AG04449 (cell line): Measurements from ENCODE around the gene BAHD1.

ENCODE experiments used
- CTCF ChIA-PET: fragments of 350-600 bp; formaldehyde crosslinking; extraction: SDS; loops from one replicate; lab custom pipeline; 2021; ENCODE audit warnings: antibody characterized with exemption; lab: Yijun Ruan, JAX
- POLR2A ChIA-PET: fragments of 400-600, 350-600 bp; formaldehyde crosslinking; extraction: SDS; loops from one replicate; lab custom pipeline; 2020; ENCODE audit warnings: antibody characterized with exemption, inconsistent platforms; lab: Yijun Ruan, JAX
- DNase-seq: peaks from one replicate; pipeline ENCODE4 v3.0.0-alpha.2; 2010; ENCODE audit warnings: low read depth, low spot score
- H3K4me3 ChIP-seq: 2 replicates; pipeline ENCODE4 v1.5.1; 2011; ENCODE audit warnings: low read depth, mild to moderate bottlenecking, control low read depth, low read length
- TF ChIP-seq, protein P1 (sequence below): IDR thresholded peaks from one replicate; pipeline ENCODE4 v1.5.1; 2011; ENCODE audit warnings: mild to moderate bottlenecking, moderate library complexity, low read length, control low read depth, inconsistent platforms; ENCODE audit not compliant: insufficient read depth; ENCODE audit errors: missing control alignments

Gene BAHD1

DNA sequence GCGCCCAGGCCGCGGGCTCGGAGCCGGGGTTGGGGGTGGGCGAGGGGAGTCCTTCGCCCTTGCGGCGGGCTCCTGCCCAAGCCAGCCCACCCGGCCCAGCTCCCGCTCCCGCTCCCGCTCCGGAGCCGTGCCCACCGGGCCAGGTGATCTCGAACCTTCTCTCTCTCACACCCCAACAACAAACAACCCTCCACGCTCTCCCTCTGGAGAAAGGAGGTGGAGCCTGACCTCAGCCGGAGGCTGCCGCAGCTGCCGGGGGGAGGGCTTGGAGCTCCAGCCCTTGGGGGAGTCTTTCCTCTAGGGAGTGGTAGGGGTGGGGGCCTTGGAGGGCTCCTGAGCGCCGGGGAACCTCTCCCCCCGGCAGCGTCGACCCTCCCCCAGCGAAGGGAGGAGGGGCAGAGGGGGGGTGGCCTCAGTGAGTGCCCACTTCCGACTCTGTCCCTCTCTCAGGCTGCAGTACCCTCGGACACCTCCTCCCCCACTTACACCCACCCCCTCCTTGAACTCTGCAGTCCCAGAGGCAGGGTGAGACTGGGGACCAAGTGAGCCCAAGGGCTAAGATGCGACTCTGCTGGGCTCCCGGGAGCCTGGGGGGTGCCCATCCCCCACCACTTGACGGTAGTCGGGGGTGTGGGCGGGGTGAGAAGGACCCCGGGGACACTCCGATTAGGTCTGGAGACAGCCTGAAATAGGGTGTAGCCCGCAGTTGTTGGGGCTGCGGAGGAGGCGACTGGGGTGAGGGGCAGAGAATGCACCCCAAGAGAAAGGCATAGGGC lies 4.4 kb upstream of the BAHD1 start:
- CTCF ChIA-PET = interaction anchor here (0.7 to 2.0 kb wide), 5 partner anchors 14 to 219 kb away, joined by 3 to 9 read pairs (median 5); no protein-coding TSS in a partner anchor
- POLR2A ChIA-PET = no interaction called here
- TF ChIP-seq, protein P1, sequence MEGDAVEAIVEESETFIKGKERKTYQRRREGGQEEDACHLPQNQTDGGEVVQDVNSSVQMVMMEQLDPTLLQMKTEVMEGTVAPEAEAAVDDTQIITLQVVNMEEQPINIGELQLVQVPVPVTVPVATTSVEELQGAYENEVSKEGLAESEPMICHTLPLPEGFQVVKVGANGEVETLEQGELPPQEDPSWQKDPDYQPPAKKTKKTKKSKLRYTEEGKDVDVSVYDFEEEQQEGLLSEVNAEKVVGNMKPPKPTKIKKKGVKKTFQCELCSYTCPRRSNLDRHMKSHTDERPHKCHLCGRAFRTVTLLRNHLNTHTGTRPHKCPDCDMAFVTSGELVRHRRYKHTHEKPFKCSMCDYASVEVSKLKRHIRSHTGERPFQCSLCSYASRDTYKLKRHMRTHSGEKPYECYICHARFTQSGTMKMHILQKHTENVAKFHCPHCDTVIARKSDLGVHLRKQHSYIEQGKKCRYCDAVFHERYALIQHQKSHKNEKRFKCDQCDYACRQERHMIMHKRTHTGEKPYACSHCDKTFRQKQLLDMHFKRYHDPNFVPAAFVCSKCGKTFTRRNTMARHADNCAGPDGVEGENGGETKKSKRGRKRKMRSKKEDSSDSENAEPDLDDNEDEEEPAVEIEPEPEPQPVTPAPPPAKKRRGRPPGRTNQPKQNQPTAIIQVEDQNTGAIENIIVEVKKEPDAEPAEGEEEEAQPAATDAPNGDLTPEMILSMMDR = no peak
- no peak for DNase-seq
- H3K4me3 ChIP-seq = peak overlapping the region; percentile 48

DNA sequence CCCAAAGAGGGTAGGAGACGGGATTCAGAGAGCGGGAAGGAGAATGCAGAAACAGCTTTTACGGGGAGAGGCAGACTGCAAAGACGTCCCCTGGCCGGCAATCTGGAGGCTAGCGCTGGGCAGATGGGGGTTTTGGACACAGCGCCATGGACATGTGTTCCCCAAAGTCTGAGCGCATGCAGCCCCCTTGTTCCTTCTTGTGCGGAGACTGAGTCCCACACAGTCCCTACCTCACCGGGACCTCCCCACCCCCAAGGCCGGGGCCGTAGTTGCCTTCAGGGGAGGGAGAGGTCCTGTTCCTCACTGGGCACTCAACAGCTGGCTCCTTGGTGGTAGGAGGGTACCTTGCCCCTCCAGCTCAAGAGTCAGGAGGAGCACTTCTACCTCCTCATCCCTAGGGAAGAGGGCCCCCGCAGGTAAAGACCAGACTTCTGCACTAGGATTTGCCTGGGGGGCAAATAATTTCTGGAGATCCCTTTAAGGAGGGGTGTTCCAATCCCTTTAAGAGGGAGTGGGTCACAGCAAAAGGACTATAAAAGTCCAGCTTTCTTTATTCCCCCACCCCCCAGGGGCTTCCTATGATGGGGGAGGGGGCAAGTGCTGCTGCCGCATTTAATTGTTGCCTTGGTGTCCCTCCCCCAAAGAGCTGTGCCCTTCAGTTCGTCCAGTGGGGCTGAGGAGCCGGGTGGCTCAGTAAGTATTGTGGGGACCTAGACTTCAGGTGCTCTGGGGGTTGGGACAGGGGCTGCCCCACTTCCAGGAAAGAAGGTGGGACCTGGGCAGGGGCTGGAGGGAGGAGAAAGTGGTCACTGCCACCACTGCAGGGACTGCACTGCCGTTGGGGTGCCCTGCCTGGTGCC lies 3.6 kb upstream of the BAHD1 start:
- TF ChIP-seq, protein P1 = no peak
- CTCF ChIA-PET = interaction anchor here (0.7 kb wide), 2 partner anchors 15 to 220 kb away, joined by 3 to 4 read pairs; no protein-coding TSS in a partner anchor

DNA sequence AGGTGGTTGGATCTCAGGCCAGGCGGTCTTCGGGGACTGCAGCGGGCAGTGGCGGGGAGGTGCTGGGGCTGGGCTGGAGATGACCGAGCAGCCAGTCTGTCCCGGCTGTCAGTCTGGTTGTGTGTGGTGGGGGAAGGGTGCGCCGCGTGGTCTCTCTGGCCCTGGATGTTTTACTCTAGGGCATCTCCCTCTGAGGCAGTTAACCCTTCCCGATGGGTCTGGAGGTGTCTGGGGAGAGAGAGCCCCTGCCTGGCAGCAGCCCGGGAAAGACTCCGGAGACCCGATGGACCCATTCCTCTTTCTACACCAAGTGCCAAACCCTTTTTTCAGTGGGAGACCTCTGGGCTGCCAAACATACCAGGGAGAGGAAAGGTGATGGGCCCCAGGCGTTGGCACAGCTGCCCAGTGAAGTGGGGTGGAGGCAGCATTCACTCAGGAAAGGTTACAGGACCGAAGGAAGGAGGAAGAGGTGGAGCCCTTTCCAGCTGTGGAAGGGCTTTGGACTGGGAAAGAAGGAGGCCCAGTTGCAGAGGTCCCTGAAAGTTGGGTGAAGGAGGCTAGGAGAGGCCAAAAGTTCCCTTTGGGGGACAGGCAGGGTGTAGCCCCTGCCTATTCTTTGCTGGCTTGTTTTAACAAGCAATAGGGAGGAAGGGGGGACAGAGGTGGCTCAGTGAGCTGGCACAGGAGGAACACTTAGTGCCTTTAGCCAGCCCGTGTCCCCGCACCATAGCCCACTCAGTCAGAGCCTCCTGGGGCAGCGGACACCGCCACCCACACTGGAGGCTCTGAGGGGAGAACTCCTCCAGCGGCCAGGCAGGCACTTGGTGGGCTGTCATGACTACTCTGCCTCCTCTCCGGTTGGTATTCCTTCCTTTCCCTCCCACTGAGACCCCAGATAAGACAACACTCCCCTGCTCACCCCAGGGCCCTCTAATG lies 2.7 kb upstream of the BAHD1 start:
- no peak overlapping the region for H3K4me3 ChIP-seq
- POLR2A ChIA-PET = no interaction called here
- no peak for DNase-seq
- CTCF ChIA-PET = interaction anchor here (4.8 kb wide), 1 partner anchor 13 kb away, joined by 25 read pairs; no protein-coding TSS in a partner anchor
- TF ChIP-seq, protein P1 = no peak

More for the DNA sequence above, 3.6 kb upstream of the BAHD1 start:
- DNase-seq = no peak
- peak overlapping the region; percentile 48 for H3K4me3 ChIP-seq
- POLR2A ChIA-PET = no interaction called here

DNA sequence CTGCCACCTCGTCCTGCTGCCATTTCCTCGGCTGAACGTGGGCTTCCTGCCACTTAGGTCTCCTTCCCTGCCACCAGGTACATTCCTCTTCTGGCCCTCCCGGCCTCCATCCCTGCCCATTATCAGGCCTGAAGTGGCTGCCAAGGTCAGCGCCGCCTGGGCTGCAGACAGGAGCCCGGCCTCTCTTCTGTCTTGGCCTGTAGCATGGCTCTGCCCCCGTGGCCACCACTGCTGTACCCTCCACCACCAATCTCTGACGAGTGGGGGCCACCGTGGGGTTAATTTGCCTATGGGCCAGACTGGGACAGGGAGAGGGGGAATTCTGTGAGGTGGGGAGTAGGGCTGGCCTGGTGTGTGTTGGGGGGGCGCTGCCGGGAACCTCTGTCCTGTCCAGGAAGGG lies 2.0 kb upstream of the BAHD1 start:
- no peak overlapping the region for H3K4me3 ChIP-seq
- TF ChIP-seq, protein P1 = no peak
- ChIA-PET CTCF (interaction anchor here (0.8 to 4.8 kb wide), 3 partner anchors 12 to 69 kb away, joined by 3 to 25 read pairs (median 6); no protein-coding TSS in a partner anchor), POLR2A (no interaction called here)
- no peak for DNase-seq

DNA sequence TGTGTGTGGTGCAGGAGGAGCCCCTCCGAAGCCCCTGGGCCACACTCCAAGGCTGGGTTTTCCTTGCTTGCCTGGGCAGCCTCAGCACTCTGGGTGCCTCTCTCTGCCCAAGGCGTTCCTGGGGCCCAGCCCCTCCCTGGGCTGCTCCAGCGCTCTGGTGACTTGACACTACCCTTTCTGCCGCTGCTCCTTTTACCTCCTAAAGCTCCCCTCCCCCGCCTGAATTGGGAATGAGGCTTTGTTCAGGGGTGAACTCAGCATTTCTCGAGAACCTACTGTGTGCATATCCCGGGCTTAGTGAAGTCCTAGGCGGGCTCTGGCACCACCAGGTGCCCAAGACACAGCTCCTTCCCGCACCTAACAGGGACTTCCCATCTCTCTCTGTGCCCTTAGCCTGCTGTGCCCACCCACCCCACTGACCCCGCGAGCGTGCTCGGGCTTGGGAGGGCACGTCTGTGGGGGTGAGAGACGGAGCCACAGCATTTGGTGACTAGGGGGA lies 1.2 kb upstream of the BAHD1 start:
- CTCF ChIA-PET = interaction anchor here (0.8 to 4.8 kb wide), 13 partner anchors 9 to 420 kb away, joined by 3 to 25 read pairs (median 4); partner anchors contain the start of gene CHST14
- POLR2A ChIA-PET = interaction anchor here (0.6 kb wide), 1 partner anchor 570 kb away, joined by 3 read pairs; no protein-coding TSS in a partner anchor
- peak overlapping the region; percentile 62 for H3K4me3 ChIP-seq
- DNase-seq = no peak
- TF ChIP-seq, protein P1 = no peak
